Measurements from ENCODE around the gene TRAF1. TPM values are rescaled to one million over a fixed set of nuclear protein-coding genes. Genes with fewer than 3 reads are reported as not detected.

TRAF1 gene
- polyA plus RNA-seq, 1 donor from 2014 or later = 0.89 TPM

DNA sequence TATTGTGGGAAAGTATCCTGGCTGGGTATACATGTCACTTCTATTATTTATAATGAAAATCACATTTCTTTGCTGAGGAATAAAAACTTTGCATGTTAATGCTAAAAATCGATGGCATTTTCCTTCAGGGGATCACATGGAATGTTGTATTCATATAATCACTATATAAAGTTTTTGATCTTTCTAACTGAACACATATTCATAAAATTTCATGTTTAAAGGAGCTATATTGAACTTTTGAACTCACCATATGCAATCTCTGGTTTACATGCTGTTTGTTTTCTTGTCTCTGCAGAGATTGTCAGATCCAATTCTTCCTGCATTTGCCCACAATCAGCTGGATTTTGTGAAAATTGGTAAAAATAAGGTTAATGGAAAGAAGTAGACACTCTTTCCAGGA lies 33.4 kb upstream of the TRAF1 start:
- H3F3A ChIP-seq (ENCODE audit: insufficient read depth, low read length, poor library complexity, severe bottlenecking) = no peaks in the 10 kb centered on the region
- H3K4me2 ChIP-seq (ENCODE audit: low read length) = no peak overlapping the region
- H3K4me3 ChIP-seq (ENCODE audit: low read length) = no peak overlapping the region
- no peaks in the 10 kb centered on the region for H3K27me3 ChIP-seq (ENCODE audit: insufficient read depth, low read depth, low read length)
- TF ChIP-seq EP300 (conservative IDR thresholded peaks at IDR 0.05; ENCODE audit: poor library complexity, severe bottlenecking) (no peak), EZH2 (IDR thresholded peaks at IDR 0.05; ENCODE audit: borderline replicate concordance, insufficient read depth, low read length, poor library complexity, severe bottlenecking) (no peak), RAD21 (conservative IDR thresholded peaks at IDR 0.05) (no peak), MXI1 (conservative IDR thresholded peaks at IDR 0.05; ENCODE audit: poor library complexity, severe bottlenecking) (no peak), TAF1 (IDR thresholded peaks at IDR 0.05; ENCODE audit: low read depth) (no peak), SMC3 (conservative IDR thresholded peaks at IDR 0.05; ENCODE audit: poor library complexity) (no peak), POLR2AphosphoS5 (IDR thresholded peaks at IDR 0.05) (no peak)
- TF ChIP-seq, protein P1, sequence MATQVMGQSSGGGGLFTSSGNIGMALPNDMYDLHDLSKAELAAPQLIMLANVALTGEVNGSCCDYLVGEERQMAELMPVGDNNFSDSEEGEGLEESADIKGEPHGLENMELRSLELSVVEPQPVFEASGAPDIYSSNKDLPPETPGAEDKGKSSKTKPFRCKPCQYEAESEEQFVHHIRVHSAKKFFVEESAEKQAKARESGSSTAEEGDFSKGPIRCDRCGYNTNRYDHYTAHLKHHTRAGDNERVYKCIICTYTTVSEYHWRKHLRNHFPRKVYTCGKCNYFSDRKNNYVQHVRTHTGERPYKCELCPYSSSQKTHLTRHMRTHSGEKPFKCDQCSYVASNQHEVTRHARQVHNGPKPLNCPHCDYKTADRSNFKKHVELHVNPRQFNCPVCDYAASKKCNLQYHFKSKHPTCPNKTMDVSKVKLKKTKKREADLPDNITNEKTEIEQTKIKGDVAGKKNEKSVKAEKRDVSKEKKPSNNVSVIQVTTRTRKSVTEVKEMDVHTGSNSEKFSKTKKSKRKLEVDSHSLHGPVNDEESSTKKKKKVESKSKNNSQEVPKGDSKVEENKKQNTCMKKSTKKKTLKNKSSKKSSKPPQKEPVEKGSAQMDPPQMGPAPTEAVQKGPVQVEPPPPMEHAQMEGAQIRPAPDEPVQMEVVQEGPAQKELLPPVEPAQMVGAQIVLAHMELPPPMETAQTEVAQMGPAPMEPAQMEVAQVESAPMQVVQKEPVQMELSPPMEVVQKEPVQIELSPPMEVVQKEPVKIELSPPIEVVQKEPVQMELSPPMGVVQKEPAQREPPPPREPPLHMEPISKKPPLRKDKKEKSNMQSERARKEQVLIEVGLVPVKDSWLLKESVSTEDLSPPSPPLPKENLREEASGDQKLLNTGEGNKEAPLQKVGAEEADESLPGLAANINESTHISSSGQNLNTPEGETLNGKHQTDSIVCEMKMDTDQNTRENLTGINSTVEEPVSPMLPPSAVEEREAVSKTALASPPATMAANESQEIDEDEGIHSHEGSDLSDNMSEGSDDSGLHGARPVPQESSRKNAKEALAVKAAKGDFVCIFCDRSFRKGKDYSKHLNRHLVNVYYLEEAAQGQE (IDR thresholded peaks at IDR 0.05; ENCODE audit: borderline replicate concordance) = no peak
- TF ChIP-seq, protein P2, sequence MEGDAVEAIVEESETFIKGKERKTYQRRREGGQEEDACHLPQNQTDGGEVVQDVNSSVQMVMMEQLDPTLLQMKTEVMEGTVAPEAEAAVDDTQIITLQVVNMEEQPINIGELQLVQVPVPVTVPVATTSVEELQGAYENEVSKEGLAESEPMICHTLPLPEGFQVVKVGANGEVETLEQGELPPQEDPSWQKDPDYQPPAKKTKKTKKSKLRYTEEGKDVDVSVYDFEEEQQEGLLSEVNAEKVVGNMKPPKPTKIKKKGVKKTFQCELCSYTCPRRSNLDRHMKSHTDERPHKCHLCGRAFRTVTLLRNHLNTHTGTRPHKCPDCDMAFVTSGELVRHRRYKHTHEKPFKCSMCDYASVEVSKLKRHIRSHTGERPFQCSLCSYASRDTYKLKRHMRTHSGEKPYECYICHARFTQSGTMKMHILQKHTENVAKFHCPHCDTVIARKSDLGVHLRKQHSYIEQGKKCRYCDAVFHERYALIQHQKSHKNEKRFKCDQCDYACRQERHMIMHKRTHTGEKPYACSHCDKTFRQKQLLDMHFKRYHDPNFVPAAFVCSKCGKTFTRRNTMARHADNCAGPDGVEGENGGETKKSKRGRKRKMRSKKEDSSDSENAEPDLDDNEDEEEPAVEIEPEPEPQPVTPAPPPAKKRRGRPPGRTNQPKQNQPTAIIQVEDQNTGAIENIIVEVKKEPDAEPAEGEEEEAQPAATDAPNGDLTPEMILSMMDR (IDR thresholded peaks at IDR 0.05; ENCODE audit: poor library complexity, severe bottlenecking) = no peak
- no peaks in the 10 kb centered on the region for H3K79me2 ChIP-seq (replicated peaks; ENCODE audit: insufficient read depth, low read length)
- no peaks in the 10 kb centered on the region for H3K36me3 ChIP-seq (ENCODE audit: insufficient read depth, low read length)
- H3K27ac ChIP-seq (ENCODE audit: low read length) = no peak overlapping the region
- no peak overlapping the region for H2AFZ ChIP-seq (ENCODE audit: low read depth, low read length)
- H4K20me1 ChIP-seq (ENCODE audit: insufficient read depth) = no peaks in the 10 kb centered on the region
- H3K9me2 ChIP-seq (ENCODE audit: insufficient read depth, low read length) = no peaks in the 10 kb centered on the region
- no peaks in the 10 kb centered on the region for H3K9me3 ChIP-seq (ENCODE audit: low read length)
- no peak overlapping the region for H3K9ac ChIP-seq (ENCODE audit: low read length)

DNA sequence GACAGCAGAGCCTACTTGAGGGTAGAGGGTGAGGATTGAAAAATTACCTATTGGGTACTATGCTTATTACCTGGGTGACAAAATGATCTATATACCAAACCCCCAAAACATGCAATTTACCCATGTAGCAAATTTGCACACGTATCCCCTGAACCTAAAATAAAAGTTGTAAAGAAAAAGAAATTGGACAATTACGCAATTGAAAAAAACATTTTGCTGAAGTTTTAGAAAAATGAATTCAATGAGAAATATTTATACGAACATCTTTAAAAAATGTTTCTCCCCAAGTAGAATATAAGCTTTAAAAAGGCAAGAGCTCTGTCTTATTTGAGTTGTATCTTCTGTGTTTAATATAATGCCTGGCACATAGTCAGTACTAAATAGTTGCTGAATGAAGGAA lies 30.3 kb upstream of the TRAF1 start:
- H3K36me3 ChIP-seq (ENCODE audit: insufficient read depth, low read length) = no peaks in the 10 kb centered on the region
- H3K9ac ChIP-seq (ENCODE audit: low read length) = no peak overlapping the region
- no peaks in the 10 kb centered on the region for H3K27me3 ChIP-seq (ENCODE audit: insufficient read depth, low read depth, low read length)
- no peak overlapping the region for H3K4me3 ChIP-seq (ENCODE audit: low read length)
- no peak overlapping the region for H2AFZ ChIP-seq (ENCODE audit: low read depth, low read length)
- H3K4me2 ChIP-seq (ENCODE audit: low read length) = no peak overlapping the region
- H3K27ac ChIP-seq (ENCODE audit: low read length) = no peak overlapping the region
- H3K9me3 ChIP-seq (ENCODE audit: low read length) = no peaks in the 10 kb centered on the region
- H3K79me2 ChIP-seq (replicated peaks; ENCODE audit: insufficient read depth, low read length) = no peaks in the 10 kb centered on the region
- no peaks in the 10 kb centered on the region for H4K20me1 ChIP-seq (ENCODE audit: insufficient read depth)
- TF ChIP-seq RAD21 (conservative IDR thresholded peaks at IDR 0.05) = no peak
- TF ChIP-seq, protein P1 (IDR thresholded peaks at IDR 0.05; ENCODE audit: borderline replicate concordance) = no peak
- TF ChIP-seq EP300 (conservative IDR thresholded peaks at IDR 0.05; ENCODE audit: poor library complexity, severe bottlenecking) = no peak
- TF ChIP-seq TAF1 (IDR thresholded peaks at IDR 0.05; ENCODE audit: low read depth) = no peak
- TF ChIP-seq, protein P2 (IDR thresholded peaks at IDR 0.05; ENCODE audit: poor library complexity, severe bottlenecking) = no peak
- TF ChIP-seq POLR2AphosphoS5 (IDR thresholded peaks at IDR 0.05) = no peak
- TF ChIP-seq SMC3 (conservative IDR thresholded peaks at IDR 0.05; ENCODE audit: poor library complexity) = no peak
- no peak for TF ChIP-seq EZH2 (IDR thresholded peaks at IDR 0.05; ENCODE audit: borderline replicate concordance, insufficient read depth, low read length, poor library complexity, severe bottlenecking)
- TF ChIP-seq MXI1 (conservative IDR thresholded peaks at IDR 0.05; ENCODE audit: poor library complexity, severe bottlenecking) = no peak
- no peaks in the 10 kb centered on the region for H3F3A ChIP-seq (ENCODE audit: insufficient read depth, low read length, poor library complexity, severe bottlenecking)
- no peaks in the 10 kb centered on the region for H3K9me2 ChIP-seq (ENCODE audit: insufficient read depth, low read length)

All from neural cell (in vitro differentiated cells).